MM.1S (cell line): ENCODE data around the gene MAS1L.

Experiments
- DNase-seq: peaks from one replicate; pipeline ENCODE4 v3.0.0-alpha.2; 2015
- H2AFZ ChIP-seq: fragments of 300-600 bp; sonication (generic); 2 replicates; pipeline ENCODE4 v1.6.0; 2016; ENCODE audit warnings: antibody characterized with exemption, low read length
- H3F3A ChIP-seq: fragments of 300-600 bp; sonication (generic); 2 replicates; pipeline ENCODE4 v1.6.1; 2016; ENCODE audit warnings: mild to moderate bottlenecking, antibody characterized with exemption, low read length, moderate library complexity, mixed read lengths; ENCODE audit not compliant: insufficient read depth
- H3K27ac ChIP-seq: fragments of 300-600 bp; sonication (generic); 2 replicates; pipeline ENCODE4 v1.5.1; 2016; ENCODE audit warnings: mild to moderate bottlenecking, low read length
- H3K27me3 ChIP-seq: fragments of 300-600 bp; sonication (generic); replicated peaks from 2 replicates; pipeline ENCODE4 v1.6.0; 2016; ENCODE audit warnings: low read length; ENCODE audit not compliant: insufficient read depth
- H3K36me3 ChIP-seq: fragments of 300-600 bp; sonication (generic); replicated peaks from 2 replicates; pipeline ENCODE4 v1.6.1; 2016; ENCODE audit warnings: mild to moderate bottlenecking, low read length, mixed read lengths; ENCODE audit not compliant: insufficient read depth
- H3K4me1 ChIP-seq: fragments of 300-600 bp; sonication (generic); 2 replicates; pipeline ENCODE4 v1.6.1; 2016; ENCODE audit warnings: low read length, mixed read lengths
- H3K4me2 ChIP-seq: fragments of 300-600 bp; sonication (generic); 2 replicates; pipeline ENCODE4 v1.6.0; 2016; ENCODE audit warnings: low read depth, low read length
- H3K4me3 ChIP-seq: fragments of 300-600 bp; sonication (generic); 2 replicates; pipeline ENCODE4 v1.5.1; 2016; ENCODE audit warnings: low read length, mixed read lengths
- H3K79me2 ChIP-seq: fragments of 300-600 bp; sonication (generic); 2 replicates; pipeline ENCODE4 v1.6.1; 2016; ENCODE audit warnings: mixed run types, low read length, mixed read lengths
- H3K9ac ChIP-seq: fragments of 300-600 bp; sonication (generic); 2 replicates; pipeline ENCODE4 v1.6.1; 2016; ENCODE audit warnings: low read length, mixed read lengths
- H3K9me2 ChIP-seq: fragments of 300-600 bp; sonication (generic); replicated peaks from 2 replicates; pipeline ENCODE4 v1.6.1; 2016; ENCODE audit warnings: mild to moderate bottlenecking, low read length, mixed read lengths; ENCODE audit not compliant: insufficient read depth
- H3K9me3 ChIP-seq: fragments of 300-600 bp; sonication (generic); replicated peaks from 2 replicates; pipeline ENCODE4 v1.6.1; 2016; ENCODE audit warnings: mild to moderate bottlenecking, low read length, mixed read lengths; ENCODE audit not compliant: insufficient read depth
- H4K20me1 ChIP-seq: fragments of 300-600 bp; sonication (generic); 2 replicates; pipeline ENCODE4 v1.6.1; 2016; ENCODE audit warnings: mild to moderate bottlenecking, low read length, moderate library complexity, mixed read lengths; ENCODE audit not compliant: insufficient read depth
- CTCF ChIP-seq: fragments of 300-600 bp; sonication (generic); IDR thresholded peaks from 2 replicates; pipeline ENCODE4 v1.5.1; 2016; ENCODE audit warnings: antibody characterized with exemption, low read length, mixed read lengths
- EZH2 ChIP-seq: fragments of 300-600 bp; sonication (generic); optimal IDR thresholded peaks from 2 replicates; pipeline ENCODE3; 2017; ENCODE audit warnings: low read depth, mild to moderate bottlenecking, antibody characterized with exemption, low read length, mixed read lengths
- EZH2phosphoT487 ChIP-seq: fragments of 300-600 bp; sonication (generic); IDR thresholded peaks from 2 replicates; pipeline ENCODE4 v1.6.1; 2018; ENCODE audit warnings: antibody characterized with exemption, low read length

Gene MAS1L

GRCh38 chr6:29528300-29528931, 40.7 kb upstream of the MAS1L start:
- Histone ChIP-seq H3F3A (no peaks in the 10 kb centered on the region), H3K4me3 (no peak overlapping the region), H4K20me1 (no peaks in the 10 kb centered on the region)

GRCh38 chr6:29527564-29527963, 39.8 kb upstream of the MAS1L start:
- Histone ChIP-seq H4K20me1 (no peaks in the 10 kb centered on the region), H3K4me2 (no peak overlapping the region), H3K79me2 (no peaks in the 10 kb centered on the region), H3K9me3 (no peaks in the 10 kb centered on the region), H3F3A (no peaks in the 10 kb centered on the region), H3K4me1 (no peaks in the 10 kb centered on the region), H3K4me3 (no peak overlapping the region), H3K27ac (no peak overlapping the region), H2AFZ (no peak overlapping the region), H3K36me3 (no peaks in the 10 kb centered on the region), H3K27me3 (no peaks in the 10 kb centered on the region), H3K9ac (no peak overlapping the region), H3K9me2 (no peaks in the 10 kb centered on the region)
- TF ChIP-seq EZH2phosphoT487 (no peak), EZH2 (no peak), CTCF (no peak)
- no peak for DNase-seq

More at GRCh38 chr6:29528300-29528931, 40.7 kb upstream of the MAS1L start:
- DNase-seq = no peak
- Histone ChIP-seq H2AFZ (no peak overlapping the region), H3K9ac (no peak overlapping the region), H3K27me3 (no peaks in the 10 kb centered on the region), H3K36me3 (no peaks in the 10 kb centered on the region), H3K27ac (no peak overlapping the region), H3K9me2 (no peaks in the 10 kb centered on the region), H3K79me2 (no peaks in the 10 kb centered on the region), H3K9me3 (no peaks in the 10 kb centered on the region), H3K4me2 (no peak overlapping the region), H3K4me1 (no peaks in the 10 kb centered on the region)
- TF ChIP-seq EZH2 (no peak), CTCF (no peak), EZH2phosphoT487 (no peak)

GRCh38 chr6:29527126-29527525, 39.4 kb upstream of the MAS1L start:
- Histone ChIP-seq H3K9me3 (no peaks in the 10 kb centered on the region), H3K27me3 (no peaks in the 10 kb centered on the region), H3K9ac (no peak overlapping the region), H3K79me2 (no peaks in the 10 kb centered on the region), H3K4me1 (no peaks in the 10 kb centered on the region), H3K9me2 (no peaks in the 10 kb centered on the region), H3K27ac (no peak overlapping the region), H4K20me1 (no peaks in the 10 kb centered on the region), H3K4me2 (no peak overlapping the region), H3F3A (no peaks in the 10 kb centered on the region), H3K4me3 (no peak overlapping the region), H3K36me3 (no peaks in the 10 kb centered on the region), H2AFZ (no peak overlapping the region)
- DNase-seq = no peak
- TF ChIP-seq EZH2 = no peak
- no peak for TF ChIP-seq CTCF
- TF ChIP-seq EZH2phosphoT487 = no peak
